Activated CD4-positive, CD25-positive, alpha-beta regulatory T cell treated with anti-CD3 and anti-CD28 coated beads, Interleukin-2, amount 50 U/mL, for 24 hours (primary cell): ENCODE results near the gene HOXA9.

Experiments
- ATAC-seq, 2 donors: fragments of 150-1000 bp; cut with Tn5 transposase; one replicate each; pipeline ENCODE4 v1.10.0; 2021; ENCODE audit warnings: mild to moderate bottlenecking in 1 of 2, moderate library complexity in 1 of 2

The HOXA9 gene

DNA sequence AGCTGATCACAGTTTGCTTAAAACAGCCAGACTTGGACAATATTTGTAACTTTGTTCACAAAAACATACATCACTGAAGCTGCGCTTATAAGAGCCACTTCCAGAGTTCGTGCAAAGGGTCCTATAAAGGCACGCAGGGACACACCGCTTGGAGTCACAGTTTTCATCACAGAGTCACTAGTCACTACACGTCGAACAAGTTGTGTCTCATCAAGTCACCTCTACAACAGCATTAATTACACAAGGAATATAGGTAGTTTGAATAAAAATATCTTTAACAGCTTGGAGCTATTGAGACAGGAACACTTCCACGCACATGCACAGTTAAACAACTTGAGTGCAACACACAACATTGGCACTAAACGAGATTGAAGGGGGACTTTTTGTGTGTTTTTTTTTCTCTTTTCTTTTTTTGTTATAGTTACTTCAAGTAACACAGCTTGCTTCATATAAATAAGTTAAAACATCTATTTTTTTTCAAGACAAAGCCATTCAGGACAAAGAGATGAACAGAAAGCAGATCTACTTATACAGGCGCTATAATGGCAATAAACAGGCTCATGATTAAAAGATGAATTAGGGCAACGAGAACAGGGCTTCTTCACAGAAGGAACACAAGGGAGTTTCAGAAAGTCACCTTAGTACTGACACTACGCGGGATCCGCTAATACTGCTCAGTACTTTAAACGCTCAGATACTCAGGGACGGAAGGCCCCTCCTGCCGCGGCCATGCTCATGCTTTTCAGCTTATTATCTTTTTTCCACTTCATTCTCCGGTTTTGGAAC lies 24.0 kb downstream of the HOXA9 start:
- no peak for ATAC-seq

DNA sequence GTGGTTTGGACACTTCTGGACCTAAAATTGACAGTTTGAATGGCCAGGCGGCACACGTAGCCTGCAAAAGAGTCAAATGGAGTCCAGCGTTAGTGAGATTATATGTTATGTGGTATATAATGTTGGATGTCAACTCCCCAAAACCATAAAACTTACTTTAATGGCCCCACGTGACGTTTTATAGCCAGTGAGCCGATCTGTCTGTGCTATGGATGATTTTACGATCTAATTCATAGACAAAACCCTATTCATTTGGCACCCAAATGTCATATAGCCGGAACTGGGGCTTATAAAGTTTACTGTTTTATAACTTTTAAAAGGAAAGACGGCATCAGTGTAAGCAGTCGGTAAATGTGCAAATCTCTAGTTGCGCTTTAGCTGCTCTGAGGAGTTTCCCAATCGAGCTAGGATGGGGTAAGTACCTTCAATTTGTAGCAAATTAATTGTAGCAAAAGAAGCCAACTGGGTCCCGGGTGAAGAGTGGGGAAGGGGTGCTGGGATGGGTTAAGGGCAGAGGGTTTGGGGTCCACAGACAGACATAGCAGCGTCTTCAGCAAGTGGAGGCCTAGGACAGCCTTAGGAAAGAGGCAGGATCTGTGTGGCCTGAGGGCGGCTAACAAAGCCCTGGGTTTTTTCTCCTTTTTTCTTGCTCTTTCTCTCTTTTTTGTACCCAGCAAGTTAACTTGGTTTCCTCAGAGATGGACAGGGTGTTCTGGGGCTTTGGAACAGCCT lies 25.0 kb downstream of the HOXA9 start:
- no peak for ATAC-seq

DNA sequence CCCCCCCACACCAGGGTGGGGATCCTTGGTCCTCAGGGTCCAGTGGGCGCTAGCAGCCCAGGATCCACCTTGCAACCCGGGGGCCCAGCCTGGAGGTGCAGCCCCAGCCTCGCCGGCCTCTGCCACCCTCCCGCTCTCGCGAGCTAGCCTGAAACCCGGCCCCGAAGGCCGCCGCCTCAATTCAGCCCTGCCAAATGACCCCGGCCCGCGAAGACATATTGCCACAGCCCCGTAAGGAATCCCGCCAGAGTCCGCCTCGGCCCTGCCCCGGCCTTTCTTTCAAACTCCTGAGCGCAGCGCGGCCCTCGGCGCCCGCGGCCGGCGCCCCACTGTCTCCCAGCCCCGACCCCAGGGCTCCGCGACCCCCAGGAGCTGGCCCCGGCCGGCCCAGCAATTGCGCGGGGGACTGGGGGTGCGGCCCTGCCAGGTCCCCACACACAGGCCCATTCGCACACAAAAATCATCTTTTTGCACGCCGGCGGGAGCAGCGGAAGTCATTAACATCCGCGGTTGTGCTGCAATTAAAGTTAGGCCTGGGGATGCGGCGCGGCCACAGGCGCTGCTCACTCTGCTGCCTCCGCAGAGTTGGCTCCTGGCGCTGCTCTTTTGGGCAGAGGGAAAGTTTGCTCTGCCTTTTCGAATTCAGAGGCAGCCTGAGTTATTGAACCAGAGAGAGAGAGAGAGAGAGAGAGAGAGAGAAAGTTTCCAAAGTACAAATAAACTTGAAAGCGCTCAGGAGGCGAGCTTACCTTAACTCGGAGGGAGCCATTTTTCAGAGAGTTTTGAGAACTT lies 25.8 kb downstream of the HOXA9 start:
- no peak for ATAC-seq

DNA sequence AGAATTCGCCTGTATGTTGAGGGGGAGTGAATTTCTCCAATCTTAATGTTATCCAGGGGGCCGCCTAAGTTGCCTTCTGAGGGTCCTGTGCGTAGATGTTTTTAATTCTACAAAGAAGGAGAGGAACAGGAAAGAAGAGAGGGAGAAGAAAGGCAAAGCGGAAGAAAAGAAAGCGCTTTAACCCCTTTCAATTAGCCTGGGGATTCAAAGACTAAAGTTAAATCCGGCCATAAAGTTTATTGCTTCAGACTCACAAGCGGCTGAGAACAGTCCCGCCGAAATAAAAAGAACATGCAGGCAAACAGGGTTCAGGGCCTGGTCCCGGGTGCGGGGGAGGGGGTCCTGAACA lies 26.4 kb downstream of the HOXA9 start:
- ATAC-seq, result no peak

DNA sequence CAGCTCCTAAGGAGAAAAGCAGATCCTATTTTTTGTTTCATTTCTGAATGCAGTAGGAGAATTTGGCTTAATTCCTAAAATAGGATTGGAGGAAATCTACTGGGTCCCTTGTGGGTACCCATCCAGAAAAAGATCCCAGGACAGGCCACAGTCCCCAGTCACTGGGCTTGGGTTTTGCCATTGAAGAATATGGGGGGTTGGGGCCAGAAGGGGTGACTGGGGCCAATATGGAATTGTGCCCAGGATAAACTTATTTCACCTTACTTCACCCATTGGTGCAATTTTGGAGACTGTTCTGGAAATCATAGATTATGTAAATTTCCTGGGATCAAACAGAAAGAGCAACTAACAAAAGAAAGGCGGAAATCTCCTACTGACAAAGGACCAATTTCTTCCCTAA lies 26.9 kb downstream of the HOXA9 start:
- no peak for ATAC-seq

DNA sequence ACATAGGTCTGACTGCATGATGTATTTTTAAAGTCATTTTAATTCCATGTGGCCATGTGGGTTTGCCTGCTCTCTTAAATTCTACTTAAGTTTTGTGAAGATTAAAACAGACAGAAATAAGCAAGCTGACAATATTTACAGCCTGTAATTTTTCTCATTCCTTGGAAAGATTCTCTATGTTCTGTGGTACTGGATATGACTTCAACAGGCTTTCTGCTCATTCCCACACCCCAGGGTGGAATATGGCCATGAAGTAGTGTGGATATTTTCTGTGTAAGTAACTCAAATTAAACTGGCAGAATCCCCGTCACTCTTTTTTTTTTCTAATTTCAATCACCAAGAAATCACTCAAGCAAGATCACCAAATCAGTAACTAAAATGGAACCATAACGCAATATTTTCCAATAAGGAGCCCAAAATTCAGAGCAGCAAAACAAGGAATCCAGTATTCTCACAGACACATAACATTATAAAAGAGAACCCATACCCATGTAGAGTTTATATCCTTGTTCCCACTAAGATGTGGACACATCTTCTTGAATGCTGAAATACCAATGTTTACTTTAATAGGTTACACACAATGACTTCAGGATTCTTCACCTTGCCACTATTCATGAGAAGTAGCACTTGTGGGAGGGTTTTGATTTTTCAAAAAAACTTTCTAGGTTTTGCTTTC lies 27.6 kb downstream of the HOXA9 start:
- no peak for ATAC-seq

DNA sequence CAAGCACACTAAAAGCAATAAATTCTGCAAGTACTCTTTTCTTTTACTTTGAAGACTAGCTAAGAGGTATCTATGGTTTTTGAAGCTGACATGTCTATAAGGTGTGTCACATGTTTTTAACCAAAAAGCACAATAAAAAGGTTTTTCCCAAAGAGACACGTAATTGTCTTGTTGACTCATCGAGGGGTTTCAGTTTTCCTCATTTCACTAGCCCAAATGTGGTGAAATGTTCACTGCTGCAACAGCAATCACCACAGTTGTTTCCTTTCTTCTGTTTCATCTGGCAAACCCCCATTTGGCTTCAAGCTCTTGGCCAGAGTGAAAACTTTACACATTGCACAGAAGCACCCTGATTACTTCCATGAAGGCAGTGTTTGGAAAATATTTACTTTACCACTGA lies 30.9 kb downstream of the HOXA9 start:
- peak; percentile 17 to 42 for ATAC-seq

DNA sequence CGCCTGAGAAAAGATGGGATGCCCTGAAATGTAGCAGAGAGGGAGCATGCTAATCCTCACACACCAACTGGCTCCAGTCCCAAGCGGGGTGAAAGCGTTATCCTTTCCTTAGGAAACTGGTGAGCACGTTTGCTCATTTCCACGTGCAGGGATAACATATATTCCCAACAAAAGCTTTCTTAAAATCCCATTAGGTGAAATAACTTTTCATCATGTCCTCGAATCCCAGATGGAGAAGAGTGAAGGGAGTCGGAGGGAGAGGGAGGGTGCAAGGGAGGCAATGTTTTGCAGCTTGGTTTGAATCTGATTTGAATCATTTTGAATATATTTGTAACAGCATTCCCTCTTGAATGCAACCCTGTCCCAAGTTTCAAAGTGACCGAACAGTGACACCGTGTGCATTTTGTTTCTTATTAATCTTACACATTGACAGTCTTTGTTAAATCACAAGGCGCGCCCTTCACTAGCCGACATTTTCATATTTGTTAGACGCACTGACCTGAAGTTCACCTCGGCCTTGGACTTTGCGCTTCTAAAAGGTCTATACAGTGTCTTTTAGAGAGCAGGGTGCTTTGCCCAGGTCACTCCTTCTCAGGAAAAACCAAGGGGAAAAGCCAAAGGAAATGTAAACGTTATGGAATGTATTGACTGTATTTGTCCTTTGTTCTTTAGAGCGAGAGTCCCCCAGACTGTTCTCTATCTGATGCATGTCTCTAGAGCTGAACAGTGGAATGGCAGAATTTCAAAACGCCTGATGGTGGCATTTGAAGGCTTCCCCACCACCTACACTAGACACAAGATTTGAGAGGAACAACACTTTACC lies 31.7 kb downstream of the HOXA9 start:
- ATAC-seq, result no peak

DNA sequence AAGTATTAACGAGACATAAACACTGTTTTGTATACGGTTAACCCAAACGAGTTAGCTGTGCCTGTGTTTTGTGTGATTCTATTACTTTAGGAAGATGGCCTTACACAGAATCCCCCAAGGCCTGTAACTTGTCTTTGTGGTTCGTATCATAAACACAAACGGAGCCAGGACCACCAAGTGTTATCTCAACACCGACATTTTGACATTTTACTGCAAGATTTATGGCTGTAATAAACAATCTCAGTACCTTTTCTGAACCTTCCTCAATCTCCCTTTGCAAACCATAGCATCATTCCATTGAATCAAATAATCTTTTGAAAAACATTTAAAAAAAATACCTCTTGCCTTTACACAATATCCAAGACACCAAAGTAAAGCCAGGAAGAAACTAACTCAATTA lies 32.4 kb downstream of the HOXA9 start:
- ATAC-seq, result no peak

DNA sequence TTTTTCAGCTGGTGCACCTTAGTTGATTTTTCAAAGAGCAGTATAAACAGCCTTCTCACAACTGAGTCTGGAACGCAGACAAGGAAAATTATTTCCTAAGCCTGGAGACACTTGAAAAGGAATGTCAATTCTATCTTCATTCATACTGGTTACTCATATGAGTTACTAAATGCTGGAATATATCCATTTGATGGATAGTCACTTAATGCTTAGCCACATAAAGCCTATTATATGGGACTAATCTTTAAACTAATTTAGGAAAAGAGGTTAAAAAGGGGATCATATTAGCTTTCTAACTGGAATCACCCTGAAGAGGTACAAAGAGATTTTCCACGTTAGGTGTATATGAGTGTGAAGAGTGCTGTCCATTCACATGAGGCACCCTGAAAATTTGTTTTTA lies 33.1 kb downstream of the HOXA9 start:
- no peak for ATAC-seq

DNA sequence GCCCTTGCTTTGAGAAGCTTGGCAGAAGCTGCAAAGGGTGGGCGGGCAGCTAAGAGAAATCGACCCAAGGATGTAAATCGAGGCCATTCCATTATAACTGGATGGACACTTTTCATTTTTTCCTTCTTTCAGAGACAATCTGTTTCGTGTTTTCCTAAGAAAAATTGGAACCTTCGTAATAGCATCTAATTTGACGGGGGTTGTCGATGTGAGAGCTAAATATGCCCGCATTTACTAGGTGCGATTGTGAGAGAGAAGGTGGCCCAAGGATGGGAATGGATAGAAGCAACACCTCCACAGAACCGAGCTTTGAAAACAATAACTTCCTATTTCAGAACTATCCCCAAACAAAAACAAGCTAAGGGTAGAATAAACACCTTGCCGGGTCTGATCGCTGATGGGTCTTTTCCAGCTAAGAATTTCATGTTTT lies 33.9 kb downstream of the HOXA9 start:
- no peak for ATAC-seq

DNA sequence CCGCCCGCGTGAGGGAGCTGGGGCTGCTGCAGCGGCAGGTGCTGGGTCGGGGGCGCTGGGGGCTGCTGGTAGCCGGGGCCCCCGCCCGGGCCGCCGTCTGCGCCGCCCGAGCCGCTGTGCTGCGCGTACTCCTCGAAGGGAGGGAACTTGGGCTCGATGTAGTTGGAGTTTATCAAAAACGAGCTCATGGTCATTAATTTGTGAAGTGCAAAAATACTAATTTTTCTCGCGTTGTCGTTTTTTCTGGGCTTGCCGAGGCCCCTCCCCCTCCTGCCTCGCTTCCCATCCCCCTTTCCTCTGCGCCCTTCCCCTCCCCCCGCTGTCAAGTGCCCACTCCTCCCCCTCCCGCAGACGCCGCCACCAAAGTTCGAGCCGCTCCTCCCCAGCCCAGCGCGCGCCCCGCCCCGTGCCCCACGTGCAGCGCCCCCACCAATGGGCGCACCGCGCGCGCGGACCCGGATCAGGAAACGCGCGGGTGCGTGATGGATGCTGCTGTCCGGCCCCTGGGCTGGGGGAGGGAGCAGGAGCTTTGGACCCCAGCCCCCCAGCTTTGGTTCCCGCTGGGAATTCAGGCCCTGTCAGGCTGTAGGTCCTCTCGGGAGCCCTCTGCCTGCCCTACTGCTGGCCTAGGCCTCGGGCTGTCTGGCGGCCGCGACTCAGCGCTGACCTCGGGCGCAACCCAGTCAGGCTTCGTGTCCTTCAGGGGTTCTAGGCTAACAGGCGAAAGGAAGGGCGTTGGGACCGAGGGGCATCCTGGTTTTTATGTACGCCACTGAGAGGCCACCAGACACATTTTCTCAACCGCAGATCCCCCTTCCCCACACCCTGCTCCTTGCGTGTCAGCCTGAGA lies 34.6 kb downstream of the HOXA9 start, which contains the start of gene HOXA4:
HOXA4 (minus strand) TSS at position 218 of the 850 bp plus-strand sequence; CDS start at position 194, 24 bp downstream.
- peak; percentile 90 for ATAC-seq

DNA sequence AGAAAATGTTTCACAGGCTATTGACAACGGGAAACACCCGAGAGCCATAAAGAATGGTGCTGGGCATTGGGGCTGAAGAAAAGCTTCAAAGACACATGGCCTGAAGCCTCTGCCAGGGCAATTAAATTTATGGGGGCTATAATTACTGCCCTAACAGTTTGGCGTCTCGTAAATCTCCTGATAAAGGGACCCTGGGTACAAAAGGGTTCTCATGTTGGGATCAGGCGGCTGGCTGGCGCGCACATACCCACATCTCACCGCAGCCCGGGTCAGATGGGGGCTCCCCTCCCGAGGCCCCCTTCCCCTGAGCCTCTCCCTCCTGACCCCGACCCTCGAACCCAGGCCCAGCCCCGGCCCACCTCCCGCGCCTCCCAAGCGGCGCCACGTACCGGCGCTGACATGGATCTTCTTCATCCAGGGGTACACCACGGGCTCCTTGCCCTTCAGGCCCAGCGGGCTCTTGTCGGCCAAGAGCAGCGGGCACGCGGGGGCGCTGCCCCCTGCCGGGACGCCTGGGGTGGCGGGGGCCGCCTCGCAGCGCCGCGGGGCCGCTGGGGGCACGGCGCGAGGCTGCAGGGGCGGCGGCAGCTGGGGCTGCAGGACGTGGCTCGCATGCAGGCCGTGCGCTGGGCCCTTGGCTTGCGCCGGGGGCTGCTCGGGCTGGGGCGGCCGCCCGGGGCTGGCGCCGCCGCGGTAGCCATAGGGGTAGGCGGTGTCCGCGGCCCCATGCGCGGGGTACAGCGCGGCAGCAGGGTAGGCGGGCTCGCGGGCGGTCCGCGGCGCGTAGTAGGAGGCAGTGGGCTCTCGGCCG lies 35.4 kb downstream of the HOXA9 start:
- peak in 1 of 2 donors; percentile 18 for ATAC-seq

DNA sequence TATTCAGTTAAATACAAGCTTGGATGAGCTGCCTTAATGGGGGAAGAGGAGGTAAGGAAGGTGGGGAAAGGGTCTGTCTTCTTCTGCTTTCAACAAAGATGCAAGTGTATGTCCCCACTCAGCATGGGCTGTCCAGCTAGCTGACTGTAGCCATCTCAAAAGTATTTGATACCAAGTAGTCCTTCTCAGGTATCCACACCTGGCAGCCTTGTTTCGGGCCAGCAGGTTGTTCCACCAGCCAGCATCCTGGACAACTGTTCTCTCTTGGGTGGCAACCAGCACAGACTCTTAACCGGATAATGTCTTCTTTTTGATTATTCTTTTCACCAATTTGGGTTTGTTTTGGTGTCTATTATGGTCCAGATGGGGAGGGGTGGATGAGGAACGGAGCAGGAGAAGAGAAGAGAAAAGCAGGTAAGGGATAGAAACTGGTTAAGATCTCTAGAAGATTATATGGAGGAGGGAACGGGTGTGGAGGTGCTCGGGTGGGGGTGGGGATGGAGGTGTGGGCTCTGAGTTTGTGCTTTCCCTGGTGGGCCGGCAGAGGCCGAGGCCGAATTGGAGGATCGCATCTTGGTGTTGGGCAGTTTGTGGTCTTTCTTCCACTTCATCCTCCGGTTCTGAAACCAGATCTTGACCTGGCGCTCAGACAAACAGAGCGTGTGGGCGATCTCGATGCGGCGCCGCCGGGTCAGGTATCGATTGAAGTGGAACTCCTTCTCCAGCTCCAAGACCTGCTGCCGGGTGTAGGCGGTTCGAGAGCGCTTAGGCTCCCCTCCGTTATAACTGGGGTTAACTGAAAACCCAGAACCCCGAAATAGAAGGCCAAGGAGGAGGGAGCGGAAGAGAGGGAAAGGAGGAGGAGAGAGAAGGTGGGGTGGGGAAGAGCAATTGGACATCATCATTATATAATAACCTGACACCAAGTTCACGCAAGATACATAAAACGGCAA lies 36.3 kb downstream of the HOXA9 start:
- ATAC-seq, result no peak

DNA sequence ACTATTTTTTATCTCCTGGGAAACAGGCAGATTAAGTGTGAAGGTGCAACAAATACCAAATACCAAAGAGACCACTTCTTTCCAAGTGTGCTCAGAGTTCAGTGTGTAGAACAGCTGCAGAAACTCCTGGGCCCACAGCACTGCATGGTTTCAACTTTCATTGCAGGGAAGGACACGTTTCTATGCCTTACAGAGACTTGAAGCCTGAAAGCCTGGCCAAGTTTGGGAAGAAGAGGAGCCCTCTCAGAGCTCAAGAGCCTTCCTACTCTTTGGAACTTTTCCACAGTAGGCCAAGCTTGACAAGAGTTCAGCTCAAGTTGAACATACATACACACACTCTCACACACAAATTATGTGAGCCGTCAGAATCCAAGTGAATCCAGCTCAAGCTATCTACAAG lies 37.3 kb downstream of the HOXA9 start:
- ATAC-seq, result no peak

DNA sequence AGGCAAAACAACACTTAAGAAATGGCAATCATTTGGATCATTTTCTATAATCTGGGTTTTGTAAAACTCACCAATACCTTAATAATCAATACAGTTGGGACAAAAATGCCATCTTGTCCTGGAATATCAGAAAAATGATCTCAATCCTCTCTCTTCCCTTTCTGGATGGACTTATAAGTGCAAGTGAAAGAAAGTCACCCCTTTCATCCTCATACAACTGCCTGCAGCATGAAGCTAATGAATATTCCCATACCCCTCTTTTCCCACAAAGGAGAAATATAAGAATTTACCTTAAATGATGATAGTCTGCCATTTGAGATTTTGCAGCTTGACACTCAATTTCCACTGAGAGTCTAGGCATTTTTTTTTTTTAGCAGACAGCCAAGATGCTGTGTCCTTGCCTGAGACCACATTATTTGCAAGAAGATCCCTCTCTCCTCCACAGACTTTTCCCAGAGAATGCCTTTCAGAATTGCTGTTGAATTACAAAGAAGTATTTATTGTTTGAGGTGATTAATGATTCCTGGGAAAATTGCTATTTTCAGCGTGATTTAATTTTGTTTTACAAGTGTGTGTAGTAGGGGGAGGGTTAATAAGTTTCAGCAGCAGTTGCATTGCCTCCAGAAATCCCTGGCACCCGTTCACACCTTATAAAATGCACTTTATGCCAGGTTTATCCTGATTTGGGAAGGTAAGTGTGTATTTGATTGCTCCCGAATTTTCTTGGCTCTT lies 38.6 kb downstream of the HOXA9 start:
- no peak for ATAC-seq

DNA sequence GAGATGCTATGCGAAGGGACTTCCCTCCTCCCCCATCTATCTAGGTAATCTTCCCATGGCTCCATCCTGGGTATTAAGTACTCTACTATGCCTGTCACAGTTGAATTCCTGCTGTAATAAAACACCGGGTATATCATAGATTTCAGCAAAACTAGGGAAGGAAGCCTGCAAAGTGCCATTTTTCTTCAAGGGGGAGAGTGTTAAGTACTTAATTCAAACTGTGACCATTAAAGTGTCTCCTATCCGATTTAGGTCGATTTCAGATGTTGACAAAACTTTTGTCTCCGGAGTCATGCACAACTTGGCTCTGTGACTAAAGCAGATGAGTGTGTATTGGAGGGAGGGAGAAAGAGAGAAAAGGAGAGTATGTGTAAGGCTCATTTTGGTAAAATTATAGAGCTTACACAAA lies 39.3 kb downstream of the HOXA9 start:
- no peak for ATAC-seq
